Skin of body (tissue), 2 donors: Measurements from ENCODE around the gene OR8B8. TPM values are rescaled to one million over a fixed set of nuclear protein-coding genes. Genes with fewer than 3 reads are reported as not detected.
A peak's percentile ranks its signal among the peaks of the same experiment; 100 is the strongest.
"Not testable (repeated sequence)": the region's sequence is repeated elsewhere in the genome, so short reads cannot be mapped to it uniquely, and the experiment has no call there.

ENCODE experiments used
- DNase-seq: peaks from one replicate; lab custom pipeline; 2025; lab: John Stamatoyannopoulos, UW
- total RNA-seq: library from RNA; depleted of rRNA; stranded (reverse); fragments of >200 nt; gene quantifications from one replicate; pipeline ENCODE4 v1.2.3, GENCODE V29; 2014

Gene OR8B8, protein sequence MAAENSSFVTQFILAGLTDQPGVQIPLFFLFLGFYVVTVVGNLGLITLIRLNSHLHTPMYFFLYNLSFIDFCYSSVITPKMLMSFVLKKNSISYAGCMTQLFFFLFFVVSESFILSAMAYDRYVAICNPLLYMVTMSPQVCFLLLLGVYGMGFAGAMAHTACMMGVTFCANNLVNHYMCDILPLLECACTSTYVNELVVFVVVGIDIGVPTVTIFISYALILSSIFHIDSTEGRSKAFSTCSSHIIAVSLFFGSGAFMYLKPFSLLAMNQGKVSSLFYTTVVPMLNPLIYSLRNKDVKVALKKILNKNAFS
- total RNA-seq = not detected

DNA sequence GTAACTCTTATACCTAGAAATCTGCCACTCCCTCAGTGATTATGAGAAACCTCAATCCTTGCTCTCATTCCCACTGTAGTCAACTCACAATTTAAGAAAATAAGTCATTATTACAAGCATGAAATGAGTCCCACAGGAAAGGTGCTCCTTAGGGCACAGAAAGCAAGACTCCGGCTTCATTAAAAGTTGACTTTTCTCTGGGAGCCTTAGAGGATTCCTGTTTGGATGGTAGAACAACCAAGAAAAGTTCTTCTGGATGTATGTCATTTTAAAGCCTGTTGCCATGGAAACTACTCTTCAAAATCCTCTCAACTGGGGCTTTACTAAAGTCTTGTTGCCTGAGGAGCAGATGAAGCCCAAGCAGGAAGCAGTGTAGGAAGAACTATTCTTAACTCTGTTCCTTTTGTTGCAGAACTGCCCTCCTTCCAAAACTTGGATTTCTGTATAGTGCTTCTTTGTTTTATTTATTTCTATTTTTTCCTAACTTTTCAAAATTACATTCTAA lies at the start of gene OR8B8:
OR8B8 (minus strand) TSS at position 51 of the 505 bp plus-strand sequence. CDS start 4,611 bp downstream, outside the sequence.
- no peak for DNase-seq

DNA sequence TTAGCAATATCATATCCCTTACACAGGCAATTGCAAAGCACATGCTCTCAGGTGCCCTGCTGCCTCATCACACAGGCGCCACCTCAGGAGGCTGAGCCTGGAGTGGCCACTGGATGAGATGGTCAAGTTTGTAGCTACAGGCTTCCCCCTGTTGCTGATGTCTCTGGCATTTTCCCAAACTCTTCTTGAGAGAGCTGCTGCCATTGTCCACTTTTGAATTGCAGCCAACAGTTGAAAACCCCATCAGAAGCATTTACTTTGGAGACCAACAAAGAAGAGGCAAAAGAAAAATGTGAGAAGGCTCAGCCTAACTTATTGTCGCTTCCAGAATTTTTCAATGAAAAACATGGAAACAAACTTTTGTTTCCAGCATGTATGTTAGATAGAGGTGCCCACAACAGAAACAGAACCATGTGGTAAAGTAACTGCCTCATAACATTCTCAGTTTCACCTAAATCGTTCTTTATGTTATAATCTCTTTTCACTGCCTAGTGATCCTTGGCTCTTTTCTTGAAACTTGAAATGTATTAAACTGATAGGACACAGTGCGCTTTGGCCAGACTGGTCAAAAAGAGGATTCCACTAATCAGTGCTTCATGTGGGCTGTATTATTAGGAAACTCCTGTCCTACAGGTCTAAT lies 47.6 kb upstream of the OR8B8 start:
- DNase-seq = no peak

DNA sequence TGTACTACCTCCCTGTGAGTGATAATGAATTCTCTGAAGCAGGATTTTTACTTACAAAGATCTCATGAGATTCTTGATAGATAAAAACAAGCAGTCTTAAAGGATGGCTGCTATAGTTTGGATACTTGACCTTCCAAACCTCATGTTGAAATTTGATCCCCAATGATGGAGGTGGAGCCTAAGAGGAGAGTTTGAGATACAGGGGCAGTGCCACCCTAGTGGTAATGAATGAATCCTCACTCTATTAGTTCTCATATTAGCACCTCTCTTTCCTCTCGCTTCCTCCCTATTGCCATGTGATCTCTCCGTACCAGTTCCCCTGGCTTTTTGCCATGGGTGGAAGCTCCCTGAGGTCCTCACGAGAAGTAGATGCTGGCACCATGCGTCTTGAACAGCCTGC lies 37.9 kb upstream of the OR8B8 start:
- DNase-seq = no peak

DNA sequence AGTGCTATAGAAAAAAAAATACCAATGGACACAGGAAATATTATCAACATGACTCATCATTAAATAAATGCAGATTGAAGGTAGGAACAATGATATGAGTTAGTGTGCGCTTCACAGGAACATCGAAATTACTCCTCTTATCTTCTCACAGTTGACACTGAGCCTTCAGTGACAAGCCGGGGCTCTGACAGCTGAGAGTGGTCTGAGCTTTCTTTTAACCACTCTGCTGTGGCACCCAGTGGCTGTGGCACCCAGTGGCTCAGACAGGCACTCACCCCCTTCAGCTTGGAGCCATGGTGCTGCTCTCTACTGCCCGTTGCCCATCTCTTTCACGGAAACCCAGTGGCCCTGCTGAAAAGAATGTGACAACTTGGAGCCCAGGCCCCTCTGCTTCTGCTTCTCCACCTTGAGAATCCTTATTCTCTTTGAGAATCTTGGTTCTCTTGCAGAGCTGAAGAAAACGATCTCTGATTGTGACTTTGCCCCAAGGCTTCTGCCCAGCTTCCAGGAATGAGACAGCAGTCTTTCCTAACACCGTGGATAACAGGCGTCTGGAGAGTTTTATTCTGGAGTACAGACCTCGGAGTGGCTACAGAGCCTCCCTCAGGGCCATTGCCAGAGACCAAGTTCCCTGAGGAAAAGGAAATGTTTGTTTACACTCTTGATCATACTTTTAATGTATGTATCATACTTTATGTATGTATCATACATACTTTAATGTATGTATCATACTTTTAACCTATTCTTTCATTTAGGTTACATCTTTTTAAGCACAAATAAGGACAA lies 37.1 kb upstream of the OR8B8 start:
- no peak for DNase-seq

DNA sequence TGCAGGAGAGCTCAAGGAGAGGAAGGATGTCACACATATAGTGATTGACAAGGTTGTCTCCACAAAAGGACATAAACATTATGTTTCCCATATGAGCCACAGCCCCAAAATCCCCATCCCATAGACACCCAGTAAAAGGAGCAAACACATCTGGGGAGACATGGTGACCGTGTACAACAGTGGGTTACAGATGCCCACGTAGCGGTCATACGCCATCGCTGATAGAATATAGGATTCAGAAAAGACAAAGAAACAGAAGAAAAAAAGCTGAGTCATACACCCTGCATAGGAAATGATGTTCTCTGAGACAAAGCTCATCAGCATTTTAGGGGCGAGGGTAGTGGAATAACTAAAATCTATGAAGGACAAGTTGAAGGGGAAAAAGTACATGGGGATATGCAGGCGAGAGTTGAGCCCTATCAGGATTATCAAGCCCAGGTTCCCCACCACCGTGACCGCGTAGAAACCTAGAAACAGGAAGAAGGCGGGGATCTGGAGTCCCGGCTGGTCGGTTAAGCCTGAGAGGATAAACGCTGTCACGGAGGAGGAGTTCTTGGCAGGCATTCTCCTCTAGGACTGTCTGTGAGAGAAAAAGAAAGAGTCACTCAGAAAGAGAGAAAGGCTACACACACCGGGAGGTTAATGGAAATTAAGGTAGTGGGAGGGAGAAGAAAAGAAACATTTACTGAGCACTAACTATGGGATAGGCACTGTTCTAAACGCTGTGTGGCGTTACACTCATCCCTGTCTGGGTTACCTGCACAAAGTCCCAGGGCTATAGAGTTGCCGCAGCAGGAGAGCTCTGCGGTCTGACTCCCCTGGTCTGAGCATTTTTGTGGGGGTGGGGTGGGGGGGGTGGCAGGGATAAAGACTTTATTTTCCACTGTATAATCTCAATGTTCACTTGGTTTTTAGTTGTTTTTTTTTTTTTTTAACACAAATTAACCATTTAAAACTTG lies 36.1 kb upstream of the OR8B8 start:
- peak; percentile 27 for DNase-seq

DNA sequence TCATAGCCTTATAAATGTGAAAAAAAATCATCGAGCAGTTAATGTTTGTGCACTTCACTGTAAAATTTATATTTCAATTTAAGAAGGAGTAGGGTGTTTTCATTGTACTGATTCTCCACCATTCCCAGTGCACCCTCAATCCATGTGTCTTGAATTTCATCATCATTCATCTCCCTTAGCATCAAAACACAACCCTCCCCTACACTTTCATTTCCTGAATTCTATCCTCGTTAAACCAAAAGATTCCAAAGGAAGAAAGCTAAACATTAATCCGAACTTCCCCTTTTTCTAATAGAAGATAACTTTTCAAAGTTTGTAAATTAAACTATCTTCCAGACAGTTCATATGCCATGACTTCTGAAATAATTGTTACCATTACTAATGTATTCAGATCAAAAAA lies 34.1 kb upstream of the OR8B8 start:
- DNase-seq = no peak

DNA sequence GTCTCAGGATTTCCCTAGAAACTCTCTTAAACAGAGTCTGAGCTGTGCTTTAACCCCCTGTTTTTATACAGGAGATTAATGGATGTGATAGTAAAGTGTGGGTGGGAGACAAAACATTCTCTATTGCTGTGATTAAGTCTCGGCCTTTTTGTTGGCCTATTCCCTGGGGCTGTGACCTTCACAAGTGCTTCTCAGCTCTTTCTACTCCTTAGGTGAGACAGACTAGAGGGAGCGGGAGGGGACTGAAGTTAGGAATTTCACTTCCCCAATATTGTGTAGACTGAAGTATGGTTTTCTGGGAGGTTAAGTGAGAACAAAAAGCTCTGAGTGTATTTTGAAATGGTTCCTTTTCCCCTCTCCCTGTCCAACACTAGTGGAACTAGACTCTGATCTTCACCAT lies 29.8 kb upstream of the OR8B8 start:
- no peak for DNase-seq

DNA sequence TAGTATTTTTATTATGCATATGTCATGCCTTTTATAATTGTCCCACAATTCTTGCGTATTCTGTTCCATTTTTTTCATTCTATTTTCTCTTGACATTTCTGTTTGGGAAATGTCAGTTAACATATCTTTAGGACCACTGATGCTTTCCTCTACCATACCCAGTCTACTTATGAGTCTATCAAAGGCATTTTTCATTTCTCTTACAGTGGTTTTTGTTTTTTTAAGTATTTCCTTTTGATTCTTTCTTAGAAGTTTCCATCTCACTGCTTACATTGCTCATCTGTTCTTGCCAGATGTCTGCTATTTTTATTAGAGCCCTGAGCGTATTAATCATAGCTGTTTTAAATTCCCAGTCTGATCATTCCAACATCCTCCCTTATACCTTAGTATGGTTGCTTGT lies 29.3 kb upstream of the OR8B8 start:
- no peak for DNase-seq

DNA sequence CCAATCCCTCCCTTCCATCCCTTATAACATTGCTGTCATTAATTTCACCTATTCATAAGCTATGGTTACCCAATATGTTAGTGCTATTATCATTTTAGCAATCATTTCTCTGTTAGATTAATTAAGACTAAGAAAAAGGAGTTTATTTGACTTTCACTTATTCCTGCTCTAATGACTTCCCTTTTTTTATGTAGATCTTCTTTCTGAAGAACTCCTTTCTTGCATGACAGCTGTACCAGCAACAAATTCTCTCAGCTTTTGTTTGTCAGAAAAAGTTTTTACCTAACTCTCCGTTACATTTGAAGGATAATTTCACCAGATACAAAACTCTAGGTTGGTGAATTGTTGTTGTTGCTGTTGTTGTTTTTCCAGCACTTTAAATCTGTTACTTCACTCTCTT lies 28.6 kb upstream of the OR8B8 start:
- DNase-seq = no peak

DNA sequence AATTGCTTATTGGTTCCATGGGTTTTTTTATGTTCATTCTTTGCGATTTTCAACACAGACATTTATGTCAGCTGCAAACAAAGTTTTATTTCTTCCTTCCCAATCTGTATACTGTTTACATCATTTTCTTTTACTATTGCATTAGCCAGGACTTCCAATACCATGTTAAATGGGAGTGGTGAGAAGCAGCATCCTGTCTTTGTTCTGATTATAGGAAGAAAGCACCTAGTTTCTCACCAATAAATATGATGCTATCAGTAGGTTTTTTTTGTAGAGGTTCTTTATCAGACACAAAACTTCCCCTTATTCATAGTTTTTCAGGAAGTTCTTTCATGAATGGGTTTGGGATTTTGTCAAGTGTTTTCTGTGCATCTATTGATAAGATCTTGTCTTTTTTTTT lies 28.0 kb upstream of the OR8B8 start:
- no peak for DNase-seq

DNA sequence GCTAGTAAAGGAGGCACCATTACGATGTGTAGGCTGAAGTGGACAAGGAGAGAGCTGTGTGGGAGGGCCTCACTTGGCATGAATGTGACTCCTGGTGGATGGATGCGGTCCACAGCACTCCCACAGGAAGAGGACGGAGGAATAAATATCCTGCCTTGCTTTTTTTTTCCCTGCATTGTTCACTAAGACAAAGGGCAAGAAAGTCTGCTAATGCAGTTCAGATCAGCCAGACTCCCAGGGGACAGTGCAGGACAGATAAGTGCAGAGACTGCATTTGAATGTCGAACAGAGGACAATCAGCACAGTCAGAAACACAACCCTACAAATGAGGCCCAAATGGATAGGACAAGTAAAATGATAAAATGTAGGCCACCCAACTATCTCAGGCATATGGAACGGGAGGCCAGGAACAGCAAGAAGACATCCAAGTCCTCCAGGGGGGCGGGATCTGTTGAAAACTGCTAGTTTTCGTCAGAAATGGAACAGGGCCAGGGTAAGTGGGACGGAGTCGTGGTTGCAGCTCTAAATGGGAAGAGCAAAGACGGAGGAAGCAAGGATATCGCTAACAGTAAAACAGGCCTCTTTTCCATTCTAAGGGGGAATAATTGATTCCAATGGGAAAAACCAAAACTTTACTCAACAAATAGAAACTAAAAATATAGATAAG lies 25.2 kb upstream of the OR8B8 start:
- DNase-seq = no peak

DNA sequence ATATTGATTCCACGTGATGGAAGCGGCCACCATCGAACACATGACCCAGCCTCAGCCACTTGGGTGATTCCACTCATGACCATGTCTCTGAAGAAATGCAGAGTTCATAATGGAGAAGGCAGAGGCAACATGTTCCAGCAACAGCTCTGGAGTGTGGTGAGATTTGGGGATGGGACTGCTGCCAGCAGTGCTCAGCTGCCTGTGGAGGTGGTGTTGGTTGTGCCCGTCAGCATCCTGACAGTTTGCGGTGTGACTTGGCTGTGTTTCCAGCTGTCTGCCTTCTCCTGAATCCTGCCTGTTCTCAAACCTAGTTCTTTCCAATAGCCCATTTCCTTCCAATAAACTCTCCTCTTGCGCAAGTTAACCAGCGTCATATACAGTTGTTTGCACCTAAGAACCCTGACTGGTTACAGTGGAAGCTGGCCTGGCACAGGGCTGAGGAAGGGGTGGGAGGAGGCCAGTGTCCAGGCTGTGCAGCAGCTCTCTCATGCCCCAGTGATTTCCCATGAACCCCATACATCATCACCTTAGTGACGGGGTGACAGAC lies 22.0 kb upstream of the OR8B8 start:
- no peak for DNase-seq

DNA sequence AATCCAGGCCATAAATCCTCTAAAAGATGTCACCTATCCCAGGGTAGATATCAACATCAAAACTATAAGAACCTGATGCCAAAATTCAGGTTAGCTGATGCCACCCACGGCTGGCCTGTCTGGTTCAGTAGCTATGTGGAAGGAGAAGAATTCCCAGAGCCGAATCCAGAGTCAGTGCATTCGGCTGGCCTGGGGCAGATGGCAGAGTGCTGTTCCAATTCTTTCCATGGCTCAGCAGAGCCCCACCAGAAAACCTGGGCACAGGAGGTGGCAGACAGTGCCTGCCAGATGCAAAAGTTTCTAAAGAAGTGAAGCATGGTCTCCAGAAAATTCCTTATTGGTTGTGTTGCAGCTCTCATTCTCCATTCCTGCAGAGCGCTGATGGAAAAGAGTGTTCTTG lies 19.9 kb upstream of the OR8B8 start:
- DNase-seq = no peak

DNA sequence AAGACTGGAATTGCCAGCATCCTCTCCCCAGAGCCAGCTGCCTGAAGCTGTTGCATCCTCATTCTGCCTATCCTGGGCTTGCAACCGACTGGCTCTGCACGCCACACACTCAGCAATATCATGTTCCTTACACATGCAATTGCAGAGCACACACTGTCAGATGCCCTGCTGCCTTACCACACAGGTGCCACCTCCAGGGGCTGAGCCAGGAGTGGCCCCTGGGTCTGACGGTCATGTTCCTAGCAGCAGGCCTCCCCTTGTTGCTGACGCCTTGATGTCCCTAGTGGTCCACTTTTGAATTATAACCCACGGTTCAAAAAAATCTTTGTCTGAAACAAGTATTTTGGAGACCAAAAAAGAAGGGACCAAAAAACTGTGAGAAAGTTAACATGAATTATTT lies 18.5 kb upstream of the OR8B8 start:
- no peak for DNase-seq

DNA sequence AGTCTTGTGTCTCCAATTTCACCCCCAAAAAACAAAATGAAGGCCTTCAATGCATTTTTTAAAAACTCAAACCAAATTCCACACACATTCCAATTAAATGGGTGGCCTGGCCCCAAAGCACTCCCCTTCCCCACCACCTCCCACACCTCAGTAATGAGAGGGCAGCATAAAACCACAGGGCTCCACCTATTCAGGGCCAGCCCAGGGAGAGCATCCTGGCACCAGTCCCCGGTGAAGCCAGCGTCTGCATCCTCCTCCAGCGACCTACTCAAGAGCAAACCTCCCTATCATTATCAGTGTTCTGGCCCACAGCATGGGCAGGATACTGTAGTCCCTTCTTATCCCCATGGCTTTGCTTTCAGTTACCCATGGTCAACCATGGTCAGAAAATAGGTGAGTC lies 17.8 kb upstream of the OR8B8 start:
- DNase-seq = no peak

DNA sequence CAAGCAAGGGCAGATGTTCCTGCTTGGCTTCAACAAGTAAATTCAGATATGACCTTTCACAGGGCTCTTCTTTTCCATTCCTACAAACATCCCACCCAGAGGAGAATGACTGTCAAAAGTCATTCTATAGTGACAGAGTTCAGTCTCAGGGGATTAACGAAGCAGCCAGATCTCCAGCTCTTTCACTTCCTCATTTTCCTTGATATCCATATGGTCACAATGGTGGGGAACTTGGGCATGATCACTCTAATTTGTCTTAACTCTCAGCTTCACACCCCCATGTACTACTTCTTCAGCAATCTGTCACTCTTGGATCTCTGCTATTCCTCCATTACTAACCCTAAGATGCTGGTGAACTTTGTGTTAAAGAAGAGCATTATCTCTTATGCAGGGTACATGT lies 15.0 kb upstream of the OR8B8 start:
- DNase-seq = no peak

DNA sequence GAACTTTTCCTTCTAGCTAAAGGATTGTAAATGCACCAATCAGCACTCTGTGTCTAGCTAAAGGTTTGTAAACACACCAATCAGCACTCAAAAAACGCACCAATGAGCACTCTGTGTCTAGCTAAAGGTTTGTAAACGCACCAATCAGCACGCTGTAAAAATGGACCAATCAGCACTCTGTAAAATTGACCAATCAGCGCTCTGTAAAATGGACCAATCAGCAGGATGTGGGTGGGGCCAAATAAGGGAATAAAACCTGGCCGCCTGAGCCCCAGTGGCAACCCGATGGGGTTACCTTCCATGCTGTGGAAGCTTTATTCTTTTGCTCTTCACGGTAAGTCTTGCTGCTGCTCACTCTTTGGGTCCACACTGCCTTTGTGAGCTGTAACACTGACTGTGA lies 13.9 kb upstream of the OR8B8 start:
- not testable (repeated sequence) for DNase-seq

DNA sequence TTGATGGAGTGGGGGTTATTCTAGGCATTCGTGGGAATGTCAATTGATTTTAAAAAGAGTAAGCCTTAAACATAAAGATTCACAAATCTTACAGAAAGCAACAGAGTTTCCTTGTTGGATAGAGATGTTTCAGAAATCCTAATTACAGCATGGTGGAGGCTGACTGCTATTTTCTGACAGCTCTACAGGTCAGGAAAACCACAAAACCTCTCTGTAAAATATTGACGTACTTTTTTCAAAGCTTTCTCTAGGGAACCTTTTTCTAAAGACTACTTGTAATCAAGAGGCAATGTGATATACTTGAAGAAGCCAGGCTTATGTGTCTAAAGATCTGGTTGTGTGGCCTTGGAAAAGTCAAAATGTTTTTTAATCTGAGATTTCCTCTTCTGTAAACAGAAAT lies 9.1 kb upstream of the OR8B8 start:
- no peak for DNase-seq

DNA sequence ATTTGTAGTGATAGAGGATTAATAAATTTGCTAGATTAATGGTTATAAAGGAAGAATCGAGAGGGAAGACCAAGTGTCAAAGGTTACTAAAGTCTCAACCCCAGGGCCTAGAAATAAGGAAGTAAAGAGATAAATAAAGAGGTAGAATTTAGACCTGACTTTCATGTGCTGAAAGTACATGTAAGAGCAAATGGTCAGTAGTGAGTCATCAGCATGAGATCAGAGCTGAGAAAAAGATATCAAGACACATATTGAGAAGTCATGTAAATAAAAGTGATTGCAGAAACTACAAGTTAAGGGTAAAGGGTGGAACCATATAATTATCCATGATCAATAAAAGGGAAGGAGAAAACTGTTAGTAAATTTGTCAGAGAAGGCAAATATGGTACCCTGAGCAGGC lies 1.4 kb upstream of the OR8B8 start:
- DNase-seq = no peak

DNA sequence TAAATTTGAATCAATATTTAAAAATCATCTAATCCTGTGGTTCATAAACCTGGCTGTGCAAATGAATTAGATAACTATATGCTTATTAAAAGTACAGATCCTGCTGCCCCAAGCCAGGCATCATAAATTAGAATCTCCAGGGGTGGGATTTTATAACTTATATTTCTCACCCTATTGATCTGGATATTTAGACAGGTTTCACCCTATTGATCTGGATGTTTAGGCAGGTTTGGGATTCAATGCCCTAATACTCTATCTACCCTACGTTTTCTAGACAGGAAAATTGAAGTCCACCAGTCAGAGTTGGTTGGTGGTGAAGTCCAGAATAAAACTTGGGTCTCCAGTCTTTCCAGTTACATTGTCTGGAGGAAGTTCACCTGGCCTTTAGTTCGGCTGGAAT lies 2.6 kb downstream of the OR8B8 start:
- no peak for DNase-seq
